ENCODE measurements around the gene PPARA.
"Not testable (repeated sequence)": the region's sequence is repeated elsewhere in the genome, so short reads cannot be mapped to it uniquely, and the experiment has no call there.

The PPARA gene

GRCh38 chr22:46128606-46129005, 21.7 kb upstream of the PPARA start:
- no peak for DNase-seq

- DNase-seq = no peak
These were observed 20.8 kb upstream of the PPARA start for GRCh38 chr22:46129390-46130041.

- peak; percentile 63 for DNase-seq
These were observed 19.2 kb upstream of the PPARA start for GRCh38 chr22:46131151-46131587.

- DNase-seq = not testable (repeated sequence)
These were observed 18.0 kb upstream of the PPARA start for GRCh38 chr22:46132193-46132829.

GRCh38 chr22:46132830-46133587, 17.3 kb upstream of the PPARA start:
- no peak for DNase-seq

GRCh38 chr22:46133588-46133855, 16.8 kb upstream of the PPARA start:
- no peak for DNase-seq

- DNase-seq = no peak
These were observed 16.1 kb upstream of the PPARA start for GRCh38 chr22:46134111-46134705.

GRCh38 chr22:46135611-46136485, 14.5 kb upstream of the PPARA start:
- DNase-seq = no peak

- no peak for DNase-seq
These were observed 13.7 kb upstream of the PPARA start for GRCh38 chr22:46136486-46137217.

- no peak for DNase-seq
These were observed 13.0 kb upstream of the PPARA start for GRCh38 chr22:46137218-46137766.

- DNase-seq = no peak
These were observed 12.1 kb upstream of the PPARA start for GRCh38 chr22:46138058-46138797.

GRCh38 chr22:46139417-46139816, 10.9 kb upstream of the PPARA start:
- not testable (repeated sequence) for DNase-seq

GRCh38 chr22:46139895-46140350, 10.4 kb upstream of the PPARA start:
- DNase-seq = no peak

- no peak for DNase-seq
These were observed 9.1 kb upstream of the PPARA start for GRCh38 chr22:46140989-46141928.

GRCh38 chr22:46142548-46143490, 7.5 kb upstream of the PPARA start:
- DNase-seq = no peak

GRCh38 chr22:46143491-46144147, 6.7 kb upstream of the PPARA start:
- DNase-seq = no peak

GRCh38 chr22:46145361-46145851, 4.9 kb upstream of the PPARA start:
- no peak for DNase-seq

GRCh38 chr22:46145896-46146295, 4.4 kb upstream of the PPARA start:
- DNase-seq = no peak
